B cell (primary cell): ENCODE data around the gene REELD1. TPM values are rescaled to one million over a fixed set of nuclear protein-coding genes. Genes with fewer than 3 reads are reported as not detected.

Source experiments
- ATAC-seq: fragments of 200-7000 bp; cut with Tn5 transposase; one replicate; pipeline ENCODE4 v1.10.0; 2021; ENCODE audit warnings: low read depth, mild to moderate bottlenecking, moderate number of reproducible peaks, moderate library complexity
- CTCF ChIA-PET: fragments of 350-600 bp; sonication (Branson Sonifier 250); formaldehyde crosslinking; loops from one replicate; lab custom pipeline; 2021; ENCODE audit warnings: antibody characterized with exemption, inconsistent platforms; lab: Charles Lee
- POLR2A ChIA-PET: fragments of 350-600 bp; sonication (Branson Sonifier 250); formaldehyde crosslinking; loops from one replicate; lab custom pipeline; 2021; ENCODE audit warnings: antibody characterized with exemption; lab: Charles Lee
- DNase-seq: peaks from one replicate; pipeline ENCODE4 v3.0.0; 2013
- H2AFZ ChIP-seq: 2 replicates; pipeline ENCODE4 v1.6.1; 2012; ENCODE audit warnings: mild to moderate bottlenecking, low read depth, low read length; ENCODE audit not compliant: insufficient read depth, poor library complexity, severe bottlenecking
- H3K27ac ChIP-seq, 2 donors: 1 replicate in 1 of 2; 2 replicates in 1 of 2; pipeline ENCODE4 v1.5.1; 2012 to 2013; ENCODE audit warnings: low read length in 2 of 2, mild to moderate bottlenecking in 2 of 2, moderate library complexity in 1 of 2
- H3K27me3 ChIP-seq, 4 experiments: fragments of 200-600 bp in 1 of 4; sonication (generic) in 1 of 4; replicated peaks in 1 of 4; 1 replicate in 2 of 4; 2 replicates in 2 of 4; pipeline versions ENCODE4 v1.6.1 to v1.7.0; 2013 to 2016; ENCODE audit warnings: low read length in 3 of 4, mild to moderate bottlenecking in 2 of 4, mixed read lengths in 1 of 4, moderate library complexity in 1 of 4; ENCODE audit not compliant: insufficient read depth in 4 of 4, control insufficient read depth in 3 of 4; ENCODE audit errors: control extremely low read depth in 1 of 4
- H3K36me3 ChIP-seq, 2 experiments: replicated peaks in 1 of 2; 1 replicate in 1 of 2; 2 replicates in 1 of 2; pipeline versions ENCODE4 v1.6.1 to v1.7.1; 2013; ENCODE audit warnings: low read length in 1 of 2; ENCODE audit not compliant: insufficient read depth in 2 of 2, control insufficient read depth in 1 of 2; ENCODE audit errors: control extremely low read depth in 1 of 2, extremely low read depth in 1 of 2
- H3K4me1 ChIP-seq, 2 donors: fragments of 200-600 bp in 1 of 2; sonication (generic) in 1 of 2; 1 replicate in 1 of 2; 2 replicates in 1 of 2; pipeline versions ENCODE4 v1.5.1 to v1.6.1; 2013 to 2017; ENCODE audit warnings: low read length in 2 of 2; ENCODE audit not compliant: control insufficient read depth in 2 of 2, insufficient read depth in 2 of 2
- H3K4me2 ChIP-seq: replicated peaks from 2 replicates; pipeline ENCODE3; 2012; ENCODE audit warnings: mild to moderate bottlenecking, low read depth, low read length; ENCODE audit not compliant: poor library complexity, severe bottlenecking
- H3K4me3 ChIP-seq, 5 experiments: fragments of 200-600 bp in 1 of 5; sonication (generic) in 1 of 5; 1 replicate in 3 of 5; 2 replicates in 2 of 5; pipeline versions ENCODE4 v1.5.1 to v1.7.0; 2011 to 2016; ENCODE audit warnings: low read length in 4 of 5, mild to moderate bottlenecking in 4 of 5, low read depth in 2 of 5, control low read depth in 1 of 5, moderate library complexity in 1 of 5; ENCODE audit not compliant: insufficient read depth in 1 of 5; ENCODE audit errors: control extremely low read depth in 1 of 5, extremely low read depth in 1 of 5
- H3K79me2 ChIP-seq: fragments of 200-600 bp; sonication (generic); one replicate; pipeline ENCODE4 v1.6.0; 2016; ENCODE audit warnings: low read length; ENCODE audit not compliant: control insufficient read depth, insufficient read depth
- H3K9ac ChIP-seq: fragments of 200-600 bp; sonication (generic); 2 replicates; pipeline ENCODE4 v1.6.1; 2017; ENCODE audit warnings: mild to moderate bottlenecking, low read length, moderate library complexity
- H3K9me3 ChIP-seq, 3 donors: one replicate each; pipeline versions ENCODE4 v1.6.1 to v1.7.1; 2013; ENCODE audit warnings: low read length in 2 of 3; ENCODE audit not compliant: control insufficient read depth in 2 of 3, insufficient read depth in 1 of 3; ENCODE audit errors: control extremely low read depth in 1 of 3
- H4K20me1 ChIP-seq: 2 replicates; pipeline ENCODE4 v1.6.0; 2012; ENCODE audit warnings: mild to moderate bottlenecking, low read length; ENCODE audit not compliant: insufficient read depth, control insufficient read depth, poor library complexity, severe bottlenecking
- H3K27ac Mint-ChIP-seq: one replicate; pipeline ENCODE4 v1.8.0; 2021; ENCODE audit warnings: mixed read lengths
- H3K27me3 Mint-ChIP-seq: one replicate; pipeline ENCODE4 v1.8.0; 2021; ENCODE audit warnings: mixed read lengths
- H3K4me1 Mint-ChIP-seq: one replicate; pipeline ENCODE4 v1.8.0; 2021; ENCODE audit warnings: mixed read lengths
- H3K4me3 Mint-ChIP-seq: one replicate; pipeline ENCODE4 v1.8.0; 2021; ENCODE audit warnings: mixed read lengths
- H3K9me3 Mint-ChIP-seq: one replicate; pipeline ENCODE4 v1.8.0; 2022; ENCODE audit warnings: mixed read lengths; ENCODE audit not compliant: insufficient read depth
- CTCF ChIP-seq: fragments of 200-600 bp; IDR thresholded peaks from one replicate; pipeline ENCODE4 v1.8.0; 2022; ENCODE audit warnings: antibody characterized with exemption, mild to moderate bottlenecking
- EZH2 ChIP-seq: IDR thresholded peaks from 2 replicates; pipeline ENCODE4 v1.6.1; 2012; ENCODE audit warnings: borderline replicate concordance, low read depth, mild to moderate bottlenecking, moderate library complexity, low read length; ENCODE audit not compliant: insufficient read depth, poor library complexity, severe bottlenecking
- WGBS: methylation state at CpG from one replicate; pipeline ENCODE4 v1.1.5; 2013; ENCODE audit warnings: missing lambda C conversion rate; ENCODE audit not compliant: insufficient coverage; 5-methylcytosine and 5-hydroxymethylcytosine counted together
- intact Hi-C: fragments of 100-400 bp; cut with micrococcal nuclease; formaldehyde crosslinking; loops from one replicate; pipeline ENCODE4 v1.10.0; 2022
- polyA plus RNA-seq: library from polyadenylated mRNA; depleted of rRNA; stranded (reverse); fragments of >200 nt; gene quantifications from 2 replicates; pipeline ENCODE4 v1.2.3, GENCODE V29; 2012
- total RNA-seq, 2 donors: library from RNA; stranded (reverse); fragments of 120-200 nt in 1 of 2; gene quantifications; 1 replicate in 1 of 2; 2 replicates in 1 of 2; pipeline versions ENCODE4 v1.2.3 to v1.2.4, GENCODE V29; 2013 to 2022

Gene REELD1
- total and polyA plus RNA-seq, 2 donors (not counting 1 experiment from before 2014, with no cell fraction given) = 2.6 to 7.8 TPM

GRCh38 chr4:146255463-146255862, 41.1 kb downstream of the REELD1 start:
- H3K9me3 Mint-ChIP-seq = no peaks in the 10 kb centered on the region
- TF ChIP-seq CTCF = no peak
- no peak for TF ChIP-seq EZH2
- H3K4me3 Mint-ChIP-seq = no peak overlapping the region
- H3K9ac ChIP-seq = no peak overlapping the region
- POLR2A ChIA-PET = no interaction called here
- H3K4me2 ChIP-seq = no peak overlapping the region
- DNase-seq = no peak
- no peak overlapping the region for H2AFZ ChIP-seq
- H3K27me3 ChIP-seq = no peaks in the 10 kb centered on the region
- no peak for ATAC-seq
- CTCF ChIA-PET = no interaction called here
- no peak overlapping the region for H3K27ac Mint-ChIP-seq
- no peak overlapping the region for H3K27ac ChIP-seq
- H4K20me1 ChIP-seq = no peaks in the 10 kb centered on the region
- no peaks in the 10 kb centered on the region for H3K4me1 ChIP-seq
- 100% methylated on average over 1 of the region's 1 CpG for WGBS
- no peaks in the 10 kb centered on the region for H3K9me3 ChIP-seq
- peaks cover 2 to 4% of the 10 kb centered on the region in 2 experiments for H3K36me3 ChIP-seq
- no peaks in the 10 kb centered on the region for H3K79me2 ChIP-seq
- H3K4me3 ChIP-seq = no peak overlapping the region
- H3K4me1 Mint-ChIP-seq = no peaks in the 10 kb centered on the region
- intact Hi-C loops = no loop called here
- H3K27me3 Mint-ChIP-seq = no peaks in the 10 kb centered on the region

- TF ChIP-seq CTCF (no peak), EZH2 (no peak)
- Mint-ChIP-seq H3K27me3 (no peaks in the 10 kb centered on the region), H3K4me3 (no peak overlapping the region), H3K9me3 (no peaks in the 10 kb centered on the region), H3K27ac (no peak overlapping the region), H3K4me1 (no peaks in the 10 kb centered on the region)
- ATAC-seq = no peak
- Histone ChIP-seq H3K9ac (no peak overlapping the region), H3K27me3 (no peaks in the 10 kb centered on the region), H3K36me3 (peaks cover 2 to 4% of the 10 kb centered on the region in 2 experiments), H3K4me2 (no peak overlapping the region), H3K4me1 (no peaks in the 10 kb centered on the region), H3K79me2 (no peaks in the 10 kb centered on the region), H3K4me3 (no peak overlapping the region), H3K27ac (no peak overlapping the region), H4K20me1 (no peaks in the 10 kb centered on the region), H3K9me3 (no peaks in the 10 kb centered on the region), H2AFZ (no peak overlapping the region)
- intact Hi-C loops = no loop called here
- ChIA-PET POLR2A (no interaction called here), CTCF (no interaction called here)
- no peak for DNase-seq
- WGBS = no CpG with 5 or more reads among the region's 3 CpGs
These were observed 41.5 kb downstream of the REELD1 start for GRCh38 chr4:146255874-146256273.
